Activated CD4-positive, alpha-beta T cell treated with anti-CD3 and anti-CD28 coated beads for 1 hour (primary cell): ENCODE results near the gene TSPAN12.

Source experiments
- DNase-seq: peaks from one replicate; pipeline ENCODE4 v3.0.0-alpha.2; 2020

The TSPAN12 gene

DNA sequence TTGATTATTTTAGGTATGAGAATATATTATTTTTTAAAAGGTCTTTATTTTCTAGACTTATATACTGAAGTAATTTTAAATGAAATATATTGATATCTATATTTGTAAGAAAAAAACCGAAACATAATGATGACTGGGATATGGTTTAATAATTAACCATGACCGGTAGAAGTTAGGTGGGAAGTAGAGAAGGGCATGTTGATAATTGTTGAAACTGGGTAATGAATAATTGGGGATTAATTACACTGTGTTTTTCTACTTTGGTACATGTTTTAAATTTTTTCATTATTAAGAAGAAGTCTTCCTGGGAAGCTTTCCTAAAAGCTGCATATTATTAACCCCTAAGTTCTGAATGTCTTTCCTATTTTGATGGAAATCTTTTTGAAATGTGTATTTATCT lies 16.3 kb downstream of the TSPAN12 start:
- DNase-seq = no peak

DNA sequence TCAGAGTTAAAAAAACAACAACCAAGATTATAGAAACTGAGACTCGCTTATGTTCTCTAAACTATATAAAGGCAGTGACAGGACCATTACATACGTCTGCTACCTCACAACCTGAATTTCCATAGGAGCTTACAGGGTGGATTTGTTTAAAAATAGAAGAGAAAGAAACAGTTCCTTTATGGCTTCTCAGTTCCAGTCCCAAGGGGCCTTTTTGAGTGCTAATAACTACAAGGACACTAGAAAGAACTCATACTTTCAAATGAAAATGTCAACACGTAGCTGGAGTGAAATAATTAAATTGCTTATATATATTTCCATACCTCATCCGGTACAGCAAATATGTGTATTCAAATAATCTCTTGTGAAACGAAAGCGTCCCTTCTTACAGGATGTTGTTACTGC lies 19.7 kb downstream of the TSPAN12 start:
- DNase-seq = no peak

DNA sequence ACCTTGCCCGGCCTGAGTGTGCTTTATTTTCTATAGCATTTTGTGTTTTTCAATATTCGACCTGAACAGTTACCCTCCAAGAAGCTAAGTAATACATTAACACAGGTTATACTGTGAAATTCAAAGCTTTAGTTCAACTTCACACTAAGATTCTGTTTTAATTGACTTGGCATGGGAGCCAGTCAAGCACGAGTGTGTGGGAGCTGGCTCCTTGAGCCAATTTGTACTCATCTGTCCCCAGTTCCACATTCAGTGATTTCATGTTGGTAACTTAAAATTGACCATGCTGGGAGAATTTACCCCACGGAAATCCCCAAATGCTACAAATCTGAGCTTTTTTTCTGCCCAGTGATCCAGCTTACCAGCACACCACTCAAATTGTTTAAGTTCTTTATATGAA lies 20.3 kb downstream of the TSPAN12 start:
- no peak for DNase-seq

DNA sequence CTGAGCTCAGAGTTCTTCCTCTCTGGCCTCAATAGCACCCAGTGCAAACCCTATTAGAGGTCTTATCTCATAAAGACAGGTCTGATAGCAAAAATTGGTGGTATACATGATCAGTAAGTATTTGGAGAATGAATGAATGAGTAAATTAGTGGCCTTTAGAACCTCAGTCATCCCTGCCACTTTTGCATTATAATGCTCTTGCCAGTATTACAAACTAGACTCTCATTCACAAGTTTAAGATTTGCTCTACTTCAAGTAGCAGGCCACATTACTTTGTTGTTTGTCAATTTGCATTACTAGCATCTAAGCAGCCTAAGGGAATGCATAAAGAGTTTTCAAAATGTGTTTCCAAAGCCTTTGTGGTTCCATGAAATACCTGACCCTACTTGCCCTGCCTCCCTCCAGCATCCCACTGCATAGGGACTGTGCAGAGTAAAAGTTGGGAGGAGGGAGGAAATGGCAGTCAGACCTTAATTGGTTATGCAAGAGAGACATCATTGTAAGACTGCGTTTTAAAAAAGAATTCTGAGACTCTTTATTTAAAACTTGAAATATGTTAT lies 21.3 kb downstream of the TSPAN12 start:
- no peak for DNase-seq

DNA sequence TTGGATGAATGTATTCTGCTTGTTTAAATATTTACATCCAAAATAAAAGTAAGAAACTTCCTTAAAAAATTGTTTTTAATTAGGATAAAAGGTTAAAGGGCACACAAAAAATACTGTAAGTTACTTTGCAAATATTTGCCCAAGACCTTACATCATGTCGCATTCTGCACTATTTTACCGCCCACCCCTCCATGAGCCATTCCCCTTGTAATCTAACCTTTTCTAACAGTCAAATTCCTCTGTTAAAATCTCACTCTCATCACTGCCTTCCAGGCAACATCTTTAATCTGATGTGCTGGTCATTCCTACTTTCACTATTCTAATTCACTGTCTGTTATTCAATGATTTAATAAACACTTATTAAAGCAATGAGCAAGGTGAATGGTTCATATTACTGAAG lies 23.2 kb downstream of the TSPAN12 start:
- DNase-seq = no peak

DNA sequence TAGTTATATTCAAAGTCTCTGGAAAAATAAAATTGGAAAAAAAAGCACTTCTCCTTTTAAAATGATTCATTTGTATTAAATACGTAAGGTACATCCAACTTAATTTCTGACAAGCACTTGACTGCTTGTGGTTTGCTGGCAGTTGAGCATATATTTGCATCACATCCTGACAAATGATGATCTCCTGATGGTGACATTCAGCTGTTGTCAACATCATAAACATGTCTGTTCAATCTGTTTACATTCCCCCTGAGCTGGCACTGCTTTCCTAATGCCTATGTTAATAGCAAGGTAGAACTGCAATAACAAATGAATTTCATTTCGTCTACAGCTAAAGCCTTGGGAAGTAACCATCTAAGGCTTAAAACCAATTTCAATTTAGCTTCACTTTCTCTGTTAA lies 24.4 kb downstream of the TSPAN12 start:
- no peak for DNase-seq

DNA sequence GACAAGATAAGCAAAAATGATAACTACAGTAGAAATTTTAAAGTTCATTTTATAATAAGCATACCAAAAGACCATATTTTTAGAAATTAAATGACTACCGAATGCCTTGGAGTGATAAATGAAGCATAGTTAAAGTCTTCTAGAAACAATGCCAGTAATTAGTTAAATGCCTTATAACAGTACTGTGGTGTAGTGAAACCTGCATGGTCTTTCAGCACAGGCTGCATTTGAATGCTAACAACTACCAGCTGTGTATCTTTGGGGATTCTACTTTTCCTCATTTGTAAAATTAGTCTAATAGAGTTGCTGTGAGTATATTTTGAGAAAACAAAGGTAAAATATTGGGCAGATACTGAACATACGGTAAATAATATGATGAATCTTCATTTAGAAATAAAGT lies 25.1 kb downstream of the TSPAN12 start:
- no peak for DNase-seq

DNA sequence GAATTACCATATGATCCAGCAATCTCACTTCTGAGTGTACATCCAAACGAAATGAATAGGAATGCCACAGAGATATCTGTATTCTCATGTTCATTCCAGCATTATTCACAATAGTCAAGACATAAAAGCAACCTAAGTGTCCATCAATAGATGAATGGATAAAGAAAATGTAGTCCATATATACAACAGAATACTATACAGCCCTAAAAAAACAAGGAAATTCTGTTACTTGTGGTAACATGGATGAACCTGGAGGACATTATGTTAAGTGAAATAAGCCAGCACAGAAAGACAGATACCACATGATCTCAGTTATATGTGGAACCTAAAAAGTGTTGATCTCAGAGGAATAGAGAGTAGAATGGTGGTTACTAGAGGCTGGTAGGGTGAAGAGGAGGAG lies 26.7 kb downstream of the TSPAN12 start:
- DNase-seq = no peak

DNA sequence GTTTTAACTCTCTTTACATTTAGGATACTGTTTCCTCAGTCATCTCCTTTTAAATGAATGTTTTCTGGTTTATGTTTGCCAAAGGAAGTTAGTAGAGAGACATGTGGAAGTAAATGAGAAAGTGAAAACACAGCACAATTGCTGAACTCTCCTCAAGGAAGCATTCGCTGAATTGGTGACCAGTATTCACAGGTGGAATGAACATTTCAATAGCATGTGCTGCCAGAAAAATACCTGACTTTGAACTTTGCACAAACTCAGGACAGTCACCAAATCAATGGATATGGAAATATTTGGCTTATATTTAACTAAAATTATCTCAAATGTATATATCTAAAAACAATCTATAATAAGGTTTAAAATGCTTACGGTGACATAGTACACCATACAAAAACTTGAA lies 28.5 kb downstream of the TSPAN12 start:
- DNase-seq = no peak

DNA sequence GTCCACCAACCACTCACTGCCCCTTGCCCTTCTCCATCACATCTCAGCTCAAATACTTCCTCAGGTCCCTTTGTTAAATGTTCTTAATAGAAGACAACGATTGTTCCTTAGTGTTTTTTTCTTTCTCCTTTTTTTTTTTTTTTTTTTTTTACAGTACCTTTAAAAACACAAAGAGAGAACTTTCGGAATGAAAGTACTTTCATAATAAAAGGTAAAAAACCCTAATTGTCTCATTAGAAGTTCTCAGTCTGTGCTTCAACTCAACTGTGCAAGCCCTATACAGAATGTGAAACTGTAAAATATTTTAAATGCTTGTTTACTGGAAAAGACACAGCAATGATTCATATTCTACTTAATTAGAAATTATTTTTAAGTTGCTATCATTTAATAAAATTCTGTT lies 29.4 kb downstream of the TSPAN12 start:
- DNase-seq = no peak

DNA sequence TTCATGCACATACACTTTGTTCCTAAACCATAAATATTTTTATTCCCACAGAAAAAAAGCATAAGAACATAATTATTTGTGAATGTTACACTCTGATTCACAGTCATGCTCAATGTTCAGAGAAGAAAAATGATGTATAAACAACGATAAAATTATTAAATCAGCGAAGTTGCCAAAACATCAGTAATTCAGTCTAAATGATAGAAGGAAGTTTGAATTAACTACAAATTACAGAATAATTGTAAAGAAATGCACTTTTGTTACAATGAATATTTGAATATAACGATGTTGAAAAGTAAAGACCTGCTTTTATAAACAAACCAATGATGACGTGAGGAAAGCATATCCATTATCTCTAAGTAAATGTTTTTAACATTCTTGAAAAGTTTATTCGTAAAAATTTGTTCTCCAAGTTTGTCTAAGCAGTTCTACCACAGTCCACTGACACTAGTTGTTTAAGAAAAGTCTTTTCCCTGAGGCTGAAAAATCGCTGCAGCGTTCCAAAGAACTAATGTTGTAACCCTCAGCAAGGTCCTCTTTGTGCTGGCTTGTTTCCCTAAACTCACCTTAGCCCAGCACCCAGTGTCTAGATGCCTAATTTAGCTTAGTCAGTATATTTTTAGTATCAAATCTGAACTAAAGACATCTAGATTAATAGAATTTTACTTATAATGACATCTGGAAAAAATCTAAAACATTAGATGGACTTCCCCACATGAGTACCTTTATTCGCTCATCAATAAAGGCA lies 30.4 kb downstream of the TSPAN12 start:
- no peak for DNase-seq

DNA sequence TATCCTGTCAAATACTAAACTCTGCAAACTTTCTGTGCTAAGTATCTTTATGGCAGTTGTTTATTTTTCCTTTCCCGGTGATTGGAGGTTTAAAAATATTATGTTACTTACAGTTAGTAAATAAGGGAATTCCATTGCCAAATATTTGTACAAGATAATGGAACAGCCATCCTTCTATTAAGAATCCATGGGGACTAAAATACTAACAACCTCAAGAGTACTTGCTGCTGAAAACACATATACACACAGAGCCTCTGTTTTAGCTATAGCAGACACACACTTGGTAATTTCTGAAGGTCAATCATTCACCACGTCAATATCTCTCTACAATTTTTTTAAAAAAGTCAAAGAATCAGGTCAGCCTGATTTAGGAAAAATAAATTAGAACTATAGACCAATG lies 32.4 kb downstream of the TSPAN12 start:
- no peak for DNase-seq

DNA sequence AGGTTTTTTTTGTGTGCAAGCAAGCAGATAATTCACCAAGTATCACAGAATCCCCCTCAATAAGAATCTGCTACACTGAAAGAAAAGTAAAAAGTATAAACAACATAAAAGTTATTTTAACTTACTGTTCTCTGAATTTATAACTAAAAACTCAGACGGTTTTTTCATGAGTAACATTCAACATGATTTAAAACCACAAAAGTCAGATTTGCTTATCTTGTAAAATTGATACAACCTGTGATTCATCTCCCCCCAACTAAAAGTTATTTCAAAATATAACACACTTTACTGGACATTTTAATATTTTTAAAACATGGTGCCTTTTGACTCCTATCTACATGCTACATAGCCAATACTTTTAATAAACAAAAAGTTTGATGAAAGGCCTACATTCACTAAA lies 32.8 kb downstream of the TSPAN12 start:
- DNase-seq = no peak

DNA sequence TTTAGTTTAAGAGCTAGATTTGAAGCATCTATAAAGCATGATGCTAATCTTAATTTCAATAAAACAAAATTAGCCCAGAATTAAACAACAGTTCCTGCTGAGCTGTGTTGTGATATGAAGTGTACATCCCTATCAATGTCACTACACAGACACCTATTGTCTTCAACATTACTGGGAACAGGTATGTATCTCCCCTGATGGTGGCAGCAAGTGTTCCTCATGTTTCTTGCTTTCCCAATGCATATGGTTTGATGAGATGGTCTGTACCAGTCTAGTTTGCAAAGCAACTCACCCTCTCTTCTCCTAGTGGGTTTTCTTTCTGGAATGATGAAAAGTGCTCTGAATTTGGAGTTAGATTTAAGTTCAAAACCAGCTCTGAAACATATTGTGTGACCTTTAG lies 38.1 kb downstream of the TSPAN12 start:
- no peak for DNase-seq

DNA sequence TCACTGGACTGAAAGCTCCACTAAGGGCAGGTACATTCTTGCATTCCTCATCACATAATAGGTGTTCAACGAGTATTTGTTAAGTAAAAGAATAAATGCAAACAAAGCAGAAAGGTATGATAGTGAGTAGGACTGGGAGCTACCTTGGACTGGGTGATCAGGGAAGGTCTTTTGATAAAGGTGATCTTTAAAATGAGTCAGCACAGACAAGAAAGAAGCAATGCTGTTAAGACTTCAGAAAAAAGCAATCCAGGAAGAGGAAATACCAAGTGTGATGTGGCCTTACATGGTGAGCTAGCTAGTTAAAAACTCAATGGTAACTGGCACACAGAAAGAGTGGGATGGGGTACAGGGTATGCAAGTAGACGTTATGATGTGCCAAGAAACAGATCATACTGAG lies 40.1 kb downstream of the TSPAN12 start:
- DNase-seq = no peak

DNA sequence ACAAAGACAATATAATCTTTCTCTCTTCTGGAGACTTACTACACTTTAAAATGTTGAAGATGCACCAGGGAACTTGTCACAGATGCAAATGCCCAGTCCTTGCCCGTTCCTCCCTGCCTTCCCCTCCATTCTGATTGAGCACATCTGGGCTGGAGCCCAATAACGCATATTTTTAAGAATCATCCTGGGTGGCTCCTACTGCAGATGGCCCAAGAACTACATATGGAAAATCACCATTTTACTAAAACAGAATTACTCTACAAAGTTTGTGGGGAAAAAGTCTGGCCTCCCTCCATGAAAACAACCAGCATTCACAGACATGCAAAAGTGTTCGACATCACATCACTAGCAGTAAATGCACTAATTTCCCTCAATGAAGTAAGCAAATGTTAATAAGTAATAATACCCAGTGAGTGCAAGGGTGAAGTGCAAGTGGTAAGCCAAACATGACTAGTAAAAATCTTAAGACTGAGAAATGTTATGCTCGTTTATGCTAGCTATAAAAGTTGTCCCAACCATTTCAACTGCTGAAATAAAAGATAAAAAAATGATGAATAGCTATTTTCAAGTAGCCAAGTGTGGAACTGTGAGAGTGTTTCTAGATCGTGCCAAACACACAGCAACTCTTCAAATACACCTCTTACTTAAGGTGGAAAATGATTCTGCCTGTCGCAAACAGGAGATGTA lies 43.5 kb downstream of the TSPAN12 start:
- no peak for DNase-seq

DNA sequence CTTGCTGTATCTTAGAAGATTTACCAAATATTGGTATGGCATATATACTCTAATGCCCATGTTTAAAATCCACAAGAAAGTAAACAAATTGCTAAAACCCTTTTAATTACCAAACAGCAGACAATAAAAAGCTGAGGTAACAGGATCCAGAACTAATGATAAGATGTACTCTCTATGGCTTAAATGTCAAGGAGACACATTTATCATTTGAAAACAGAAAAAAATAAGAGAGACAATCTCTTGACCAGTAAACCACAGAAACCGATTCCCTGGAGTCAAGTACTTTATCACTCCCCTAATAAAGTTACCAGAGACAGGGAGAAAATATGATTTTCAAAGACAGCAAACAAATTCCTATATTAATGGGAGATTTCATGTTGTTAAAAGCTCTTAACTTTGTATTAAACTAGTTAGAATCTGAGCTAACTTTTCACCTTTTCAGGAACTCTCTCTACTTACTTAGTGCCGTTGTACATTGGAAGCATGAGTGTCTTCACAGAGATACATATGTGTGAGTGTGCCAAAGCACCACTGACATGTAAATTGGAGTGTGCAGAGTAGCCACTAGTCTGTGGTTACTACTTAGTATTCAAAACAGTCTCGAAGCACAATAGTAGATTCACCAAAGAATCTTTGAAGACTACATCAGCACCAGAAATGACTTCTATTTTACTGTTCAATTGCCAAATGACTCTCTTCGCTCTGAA lies 44.2 kb downstream of the TSPAN12 start:
- no peak for DNase-seq

DNA sequence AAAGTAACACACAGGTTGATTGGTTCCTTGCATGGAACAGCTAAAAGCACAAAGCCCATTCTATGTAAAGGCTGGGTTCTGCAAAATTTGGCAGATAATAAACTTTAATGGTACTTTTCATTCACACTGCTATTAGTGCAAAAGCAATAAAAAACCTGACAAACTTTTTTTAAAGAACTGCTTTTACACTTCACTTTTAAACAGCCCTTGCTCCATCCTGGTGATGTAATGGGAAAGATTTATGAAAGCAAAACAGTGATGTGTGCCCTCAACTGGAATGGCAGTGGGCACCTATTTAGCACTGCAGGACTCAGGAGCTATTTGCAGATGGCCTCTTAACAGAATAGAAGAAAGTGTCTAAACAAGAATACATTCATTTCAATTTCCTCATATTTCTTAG lies 44.9 kb downstream of the TSPAN12 start:
- DNase-seq = no peak

DNA sequence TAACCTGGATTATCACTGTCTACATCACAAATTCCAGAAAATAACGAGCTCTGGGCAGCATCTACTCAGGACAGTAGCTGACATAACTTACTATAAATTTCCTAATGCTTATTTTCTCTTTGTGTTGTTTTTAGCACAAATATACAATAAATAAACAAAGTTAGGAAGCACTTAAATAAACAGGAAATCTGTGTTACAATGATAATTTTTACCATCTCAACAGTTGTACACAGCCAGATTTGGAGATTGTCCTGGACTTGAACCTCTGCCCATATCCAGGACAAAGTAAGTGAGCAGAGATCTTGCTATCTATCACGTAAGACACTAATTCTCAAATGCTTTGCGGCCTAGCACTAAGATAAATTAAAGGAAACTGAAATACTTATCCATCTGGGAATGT lies 48.7 kb downstream of the TSPAN12 start:
- no peak for DNase-seq

DNA sequence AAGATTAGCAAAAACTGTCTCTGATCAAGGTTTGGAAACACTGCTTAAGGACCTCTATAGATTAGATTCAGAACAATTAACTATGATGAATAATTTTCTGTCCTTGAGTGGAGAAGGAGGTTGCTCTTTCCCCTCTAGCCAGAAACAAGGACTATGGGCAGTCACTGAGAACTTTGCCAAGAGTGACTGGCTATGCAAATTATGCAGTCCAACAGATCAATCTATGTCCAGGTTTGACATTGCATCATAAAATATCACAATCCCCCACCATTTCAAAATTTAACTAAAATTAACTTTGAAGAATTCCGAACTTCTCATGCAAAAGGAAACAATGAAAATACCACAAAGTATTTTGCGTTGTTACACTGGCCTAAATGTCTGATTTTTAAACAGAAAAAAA lies 50.6 kb downstream of the TSPAN12 start:
- DNase-seq = no peak

DNA sequence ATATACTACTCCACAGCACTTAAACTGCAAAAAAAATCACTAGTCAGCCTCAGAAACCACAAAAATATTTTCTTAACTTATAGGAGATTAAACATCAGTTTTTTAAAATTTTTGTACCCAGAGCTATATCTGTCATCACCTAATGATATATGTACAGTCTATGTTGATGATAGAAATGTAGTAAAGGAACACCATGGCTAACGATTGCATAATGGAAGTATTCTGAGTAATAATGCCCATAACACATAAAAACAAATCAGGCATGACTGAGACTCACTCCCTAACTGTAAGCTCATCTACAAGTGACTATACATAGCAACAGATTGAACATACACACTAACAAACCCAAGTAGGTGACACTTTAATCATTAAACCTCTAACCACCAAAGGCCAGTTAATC lies 51.3 kb downstream of the TSPAN12 start:
- no peak for DNase-seq

DNA sequence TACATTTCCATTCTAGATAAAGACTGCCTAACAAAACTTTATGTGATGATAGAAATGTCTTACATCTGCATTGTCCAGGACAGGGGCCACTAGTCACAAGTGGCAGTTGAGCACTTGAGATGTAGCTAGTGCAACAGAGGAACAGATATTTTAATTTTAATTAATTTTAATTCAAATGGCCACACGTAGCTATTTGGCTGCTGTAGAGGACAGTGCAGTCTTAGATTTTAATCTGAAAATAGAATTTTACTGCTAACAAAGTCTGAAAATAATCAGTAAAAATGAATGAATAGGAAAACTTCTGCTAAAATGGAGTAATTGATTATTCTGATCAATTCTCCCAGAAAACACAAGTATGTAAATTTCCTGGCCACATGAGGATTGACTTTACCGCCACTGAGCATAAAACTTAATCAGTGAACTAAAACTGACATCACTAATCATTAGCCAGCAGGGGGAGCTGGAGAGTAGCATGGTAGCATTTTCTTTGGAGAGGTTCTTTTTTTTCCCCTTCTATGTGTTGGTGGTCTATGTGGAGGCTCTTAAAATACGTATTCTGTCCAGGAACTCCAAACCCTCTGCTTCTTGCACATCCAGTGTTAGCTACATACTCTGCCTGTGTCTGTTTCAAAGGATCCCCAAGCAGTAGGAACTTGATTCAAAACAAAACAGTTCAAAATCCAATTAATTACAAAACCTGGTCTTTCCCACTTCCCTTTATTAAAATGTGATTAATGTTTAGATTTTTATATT lies 52.1 kb downstream of the TSPAN12 start:
- DNase-seq = no peak

DNA sequence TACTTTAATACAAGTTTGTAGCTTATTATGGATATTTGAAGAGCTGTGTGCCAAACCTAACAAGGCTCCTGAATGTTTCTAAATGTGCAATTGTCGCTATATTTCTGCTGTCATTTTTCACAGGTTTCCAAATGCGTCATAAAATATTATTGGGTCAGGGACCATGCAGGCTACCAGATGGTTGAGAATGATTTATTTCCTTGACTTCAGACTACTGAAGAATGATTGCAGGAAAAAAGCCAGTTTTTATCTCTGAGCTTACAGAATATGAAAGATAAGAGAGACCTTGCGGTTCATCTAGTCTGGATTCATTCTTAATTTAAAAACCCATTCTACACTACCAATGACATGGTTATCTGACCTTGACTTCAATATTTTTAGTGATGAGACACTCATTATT lies 55.2 kb downstream of the TSPAN12 start:
- DNase-seq = no peak
